ENCODE data around the gene NLE1. TPM values are rescaled to one million over a fixed set of nuclear protein-coding genes. Genes with fewer than 3 reads are reported as not detected.

The NLE1 gene
- total RNA-seq, 1 experiment from 2014 or later: 23.3 TPM

GRCh38 chr17:35188111-35188510 is 46.0 kb upstream of the NLE1 start:
- H3K4me1 ChIP-seq (ENCODE audit: insufficient read depth, low read length, poor library complexity, severe bottlenecking): no peaks in the 10 kb centered on the region
- BruUV-seq (replicated peaks): no TSS peak
- no peak for DNase-seq (ENCODE audit: low spot score)
- CTCF ChIA-PET: no interaction called here
- TF ChIP-seq, protein P1, sequence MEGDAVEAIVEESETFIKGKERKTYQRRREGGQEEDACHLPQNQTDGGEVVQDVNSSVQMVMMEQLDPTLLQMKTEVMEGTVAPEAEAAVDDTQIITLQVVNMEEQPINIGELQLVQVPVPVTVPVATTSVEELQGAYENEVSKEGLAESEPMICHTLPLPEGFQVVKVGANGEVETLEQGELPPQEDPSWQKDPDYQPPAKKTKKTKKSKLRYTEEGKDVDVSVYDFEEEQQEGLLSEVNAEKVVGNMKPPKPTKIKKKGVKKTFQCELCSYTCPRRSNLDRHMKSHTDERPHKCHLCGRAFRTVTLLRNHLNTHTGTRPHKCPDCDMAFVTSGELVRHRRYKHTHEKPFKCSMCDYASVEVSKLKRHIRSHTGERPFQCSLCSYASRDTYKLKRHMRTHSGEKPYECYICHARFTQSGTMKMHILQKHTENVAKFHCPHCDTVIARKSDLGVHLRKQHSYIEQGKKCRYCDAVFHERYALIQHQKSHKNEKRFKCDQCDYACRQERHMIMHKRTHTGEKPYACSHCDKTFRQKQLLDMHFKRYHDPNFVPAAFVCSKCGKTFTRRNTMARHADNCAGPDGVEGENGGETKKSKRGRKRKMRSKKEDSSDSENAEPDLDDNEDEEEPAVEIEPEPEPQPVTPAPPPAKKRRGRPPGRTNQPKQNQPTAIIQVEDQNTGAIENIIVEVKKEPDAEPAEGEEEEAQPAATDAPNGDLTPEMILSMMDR (conservative IDR thresholded peaks at IDR 0.05; ENCODE audit: low read depth, low read length): no peak
- no peak for TF ChIP-seq EZH2 (IDR thresholded peaks at IDR 0.05; ENCODE audit: borderline replicate concordance, low read depth, low read length, poor library complexity, severe bottlenecking)
- H3K27ac ChIP-seq (ENCODE audit: low read depth, low read length, poor library complexity, severe bottlenecking): no peak overlapping the region
- POLR2A ChIA-PET (ENCODE audit: low non-redundant PET): no interaction called here
- H3K27me3 ChIP-seq (replicated peaks; ENCODE audit: insufficient read depth, low read depth, low read length, poor library complexity): no peaks in the 10 kb centered on the region
- intact Hi-C loops (cut with micrococcal nuclease; ENCODE audit: unreplicated experiment): no loop called here
- no peak overlapping the region for H3K4me3 ChIP-seq (ENCODE audit: low read depth, low read length, poor library complexity, severe bottlenecking)
- no peaks in the 10 kb centered on the region for H3K36me3 ChIP-seq (ENCODE audit: insufficient read depth, low read length, poor library complexity, severe bottlenecking)
- no peaks in the 10 kb centered on the region for H3K9me3 ChIP-seq (ENCODE audit: low read depth, low read length, poor library complexity, severe bottlenecking)

DNA sequence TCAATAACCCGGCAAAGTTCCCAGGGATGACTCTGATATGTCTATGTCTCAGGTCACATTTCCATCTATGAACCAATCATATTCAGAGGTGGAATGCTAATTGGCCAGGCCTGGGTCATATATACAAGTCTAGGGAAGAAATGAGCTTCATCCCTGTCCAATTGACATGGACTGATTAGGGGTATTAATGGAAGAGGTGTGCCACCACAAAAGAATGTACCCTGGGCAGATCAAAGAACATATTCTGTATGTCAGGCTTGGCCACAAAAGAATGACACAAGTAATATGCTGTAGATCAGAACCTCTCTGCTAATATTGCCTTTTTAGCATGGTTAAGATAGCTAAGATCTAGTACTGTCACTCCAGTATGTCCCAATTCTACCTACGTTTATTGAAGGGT is 45.4 kb upstream of the NLE1 start:
- no peaks in the 10 kb centered on the region for H3K4me1 ChIP-seq (ENCODE audit: insufficient read depth, low read length, poor library complexity, severe bottlenecking)
- H3K27ac ChIP-seq (ENCODE audit: low read depth, low read length, poor library complexity, severe bottlenecking): no peak overlapping the region
- CTCF ChIA-PET: no interaction called here
- POLR2A ChIA-PET (ENCODE audit: low non-redundant PET): no interaction called here
- intact Hi-C loops (cut with micrococcal nuclease; ENCODE audit: unreplicated experiment): no loop called here
- H3K9me3 ChIP-seq (ENCODE audit: low read depth, low read length, poor library complexity, severe bottlenecking): no peaks in the 10 kb centered on the region
- no peak overlapping the region for H3K4me3 ChIP-seq (ENCODE audit: low read depth, low read length, poor library complexity, severe bottlenecking)
- H3K27me3 ChIP-seq (replicated peaks; ENCODE audit: insufficient read depth, low read depth, low read length, poor library complexity): no peaks in the 10 kb centered on the region
- no peaks in the 10 kb centered on the region for H3K36me3 ChIP-seq (ENCODE audit: insufficient read depth, low read length, poor library complexity, severe bottlenecking)
- no TSS peak for BruUV-seq (replicated peaks)
- TF ChIP-seq, protein P1 (conservative IDR thresholded peaks at IDR 0.05; ENCODE audit: low read depth, low read length): no peak
- TF ChIP-seq EZH2 (IDR thresholded peaks at IDR 0.05; ENCODE audit: borderline replicate concordance, low read depth, low read length, poor library complexity, severe bottlenecking): no peak
- DNase-seq (ENCODE audit: low spot score): no peak

DNA sequence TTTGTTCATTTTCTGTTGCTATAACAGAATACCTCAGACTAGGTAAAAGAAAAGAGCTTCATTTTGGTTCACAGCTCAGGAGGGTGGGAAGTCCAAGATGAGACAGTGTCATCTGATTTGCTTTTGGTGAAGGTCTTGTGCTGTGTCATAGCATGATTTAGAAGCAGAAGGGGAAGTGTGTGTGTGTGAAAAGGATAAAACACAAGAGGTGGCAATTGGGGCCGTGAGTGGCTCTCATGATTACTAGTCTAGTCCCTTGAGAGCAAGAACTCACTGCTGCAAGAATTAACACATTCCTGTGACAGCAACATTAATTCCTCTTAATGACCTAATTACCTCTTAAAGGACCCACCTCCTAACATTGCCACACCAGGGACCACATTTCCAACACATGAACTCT is 43.7 kb upstream of the NLE1 start:
- TF ChIP-seq EZH2 (IDR thresholded peaks at IDR 0.05; ENCODE audit: borderline replicate concordance, low read depth, low read length, poor library complexity, severe bottlenecking): no peak
- TF ChIP-seq, protein P1 (conservative IDR thresholded peaks at IDR 0.05; ENCODE audit: low read depth, low read length): no peak
- BruUV-seq (replicated peaks): no TSS peak
- ChIA-PET POLR2A (ENCODE audit: low non-redundant PET) (no interaction called here), CTCF (no interaction called here)
- Histone ChIP-seq H3K36me3 (ENCODE audit: insufficient read depth, low read length, poor library complexity, severe bottlenecking) (no peaks in the 10 kb centered on the region), H3K9me3 (ENCODE audit: low read depth, low read length, poor library complexity, severe bottlenecking) (no peaks in the 10 kb centered on the region), H3K4me1 (ENCODE audit: insufficient read depth, low read length, poor library complexity, severe bottlenecking) (no peaks in the 10 kb centered on the region), H3K27me3 (replicated peaks; ENCODE audit: insufficient read depth, low read depth, low read length, poor library complexity) (no peaks in the 10 kb centered on the region), H3K4me3 (ENCODE audit: low read depth, low read length, poor library complexity, severe bottlenecking) (no peak overlapping the region), H3K27ac (ENCODE audit: low read depth, low read length, poor library complexity, severe bottlenecking) (no peak overlapping the region)
- intact Hi-C loops (cut with micrococcal nuclease; ENCODE audit: unreplicated experiment): no loop called here
- DNase-seq (ENCODE audit: low spot score): no peak
